ENCODE measurements around the gene TMEM89. TPM values are rescaled to one million over a fixed set of nuclear protein-coding genes. Genes with fewer than 3 reads are reported as not detected.

The TMEM89 gene
- total and polyA plus RNA-seq, 2 donors from 2014 or later: not detected

- peaks cover 0 to 4% (median 0%) of the 10 kb centered on the region in 3 donors for H3K4me1 ChIP-seq (ENCODE audit: control insufficient read depth in 2 of 3, insufficient read depth in 2 of 3, low read depth in 1 of 3, low read length in 3 of 3)
- no peaks in the 10 kb centered on the region for H3K9me3 ChIP-seq (ENCODE audit: control insufficient read depth in 2 of 3, insufficient read depth in 1 of 3, low read length in 3 of 3)
- intact Hi-C loops (cut with DNase I): no loop called here
- no peak for TF ChIP-seq CTCF (IDR thresholded peaks at IDR 0.05; ENCODE audit: borderline replicate concordance, extremely low read depth, insufficient read depth)
- no peak overlapping the region for H3K9ac ChIP-seq (ENCODE audit: low read length in 3 of 3)
- H3K27ac ChIP-seq (ENCODE audit: low read depth in 2 of 2, low read length in 2 of 2): peak overlapping the region in 1 of 2 donors; percentile 2
- H3K4me3 ChIP-seq (ENCODE audit: low read length in 3 of 3): no peak overlapping the region
- H3K27me3 ChIP-seq (ENCODE audit: control insufficient read depth, insufficient read depth, low read length): no peaks in the 10 kb centered on the region
- peaks cover 0 to 34% (median 27%) of the 10 kb centered on the region in 3 donors for H3K36me3 ChIP-seq (ENCODE audit: control insufficient read depth in 2 of 3, insufficient read depth in 3 of 3, low read length in 3 of 3)
- no peak for DNase-seq
- FAIRE-seq: no peak
These were observed 24.2 kb downstream of the TMEM89 start for GRCh38 chr3:48597408-48597800.

GRCh38 chr3:48596676-48597407 is 24.7 kb downstream of the TMEM89 start:
- no peaks in the 10 kb centered on the region for H3K27me3 ChIP-seq (ENCODE audit: control insufficient read depth, insufficient read depth, low read length)
- H3K36me3 ChIP-seq (ENCODE audit: control insufficient read depth in 2 of 3, insufficient read depth in 3 of 3, low read length in 3 of 3): peaks cover 0 to 32% (median 26%) of the 10 kb centered on the region in 3 donors
- H3K4me1 ChIP-seq (ENCODE audit: control insufficient read depth in 2 of 3, insufficient read depth in 2 of 3, low read depth in 1 of 3, low read length in 3 of 3): peaks cover 0 to 4% (median 0%) of the 10 kb centered on the region in 3 donors
- no peak overlapping the region for H3K27ac ChIP-seq (ENCODE audit: low read depth in 2 of 2, low read length in 2 of 2)
- no peak overlapping the region for H3K9ac ChIP-seq (ENCODE audit: low read length in 3 of 3)
- intact Hi-C loops (cut with DNase I): no loop called here
- no peak for DNase-seq
- no peak for FAIRE-seq
- H3K4me3 ChIP-seq (ENCODE audit: low read length in 3 of 3): no peak overlapping the region
- H3K9me3 ChIP-seq (ENCODE audit: control insufficient read depth in 2 of 3, insufficient read depth in 1 of 3, low read length in 3 of 3): no peaks in the 10 kb centered on the region
- TF ChIP-seq CTCF (IDR thresholded peaks at IDR 0.05; ENCODE audit: borderline replicate concordance, extremely low read depth, insufficient read depth): no peak

GRCh38 chr3:48596157-48596556 is 25.4 kb downstream of the TMEM89 start:
- H3K36me3 ChIP-seq (ENCODE audit: control insufficient read depth in 2 of 3, insufficient read depth in 3 of 3, low read length in 3 of 3): peaks cover 0 to 25% (median 20%) of the 10 kb centered on the region in 3 donors
- no peak overlapping the region for H3K9ac ChIP-seq (ENCODE audit: low read length in 3 of 3)
- H3K27ac ChIP-seq (ENCODE audit: low read depth in 2 of 2, low read length in 2 of 2): no peak overlapping the region
- DNase-seq (no peak), FAIRE-seq (no peak)
- H3K4me1 ChIP-seq (ENCODE audit: control insufficient read depth in 2 of 3, insufficient read depth in 2 of 3, low read depth in 1 of 3, low read length in 3 of 3): peaks cover 0 to 4% (median 0%) of the 10 kb centered on the region in 3 donors
- no peak for TF ChIP-seq CTCF (IDR thresholded peaks at IDR 0.05; ENCODE audit: borderline replicate concordance, extremely low read depth, insufficient read depth)
- H3K27me3 ChIP-seq (ENCODE audit: control insufficient read depth, insufficient read depth, low read length): no peaks in the 10 kb centered on the region
- intact Hi-C loops (cut with DNase I): no loop called here
- H3K4me3 ChIP-seq (ENCODE audit: low read length in 3 of 3): no peak overlapping the region
- H3K9me3 ChIP-seq (ENCODE audit: control insufficient read depth in 2 of 3, insufficient read depth in 1 of 3, low read length in 3 of 3): no peaks in the 10 kb centered on the region
